ENCODE data around the gene IPMK.
"Not testable (repeated sequence)": the region's sequence is repeated elsewhere in the genome, so short reads cannot be mapped to it uniquely, and the experiment has no call there.

GRCh38 chr10:58256013-58256780, 11.5 kb downstream of the IPMK start:
- not testable (repeated sequence) for TF ChIP-seq POLR2A (IDR thresholded peaks at IDR 0.05; ENCODE audit: low read depth, low read length); POLR2AphosphoS5 (IDR thresholded peaks at IDR 0.05; ENCODE audit: low read depth, low read length); TAF1 (IDR thresholded peaks at IDR 0.05; ENCODE audit: low read depth, low read length); SPI1 (IDR thresholded peaks at IDR 0.05; ENCODE audit: low read depth, low read length); POU2F2 (IDR thresholded peaks at IDR 0.05; ENCODE audit: low read depth, low read length); PAX5 (IDR thresholded peaks at IDR 0.05; ENCODE audit: insufficient read depth, low read length, severe bottlenecking)
